ENCODE results near the gene FTCD. TPM values are rescaled to one million over a fixed set of nuclear protein-coding genes. Genes with fewer than 3 reads are reported as not detected.

The FTCD gene
- total and polyA plus RNA-seq, 2 donors (not counting 3 experiments of a cell fraction or from before 2014, with no cell fraction given): 0.06 to 1.2 TPM

DNA sequence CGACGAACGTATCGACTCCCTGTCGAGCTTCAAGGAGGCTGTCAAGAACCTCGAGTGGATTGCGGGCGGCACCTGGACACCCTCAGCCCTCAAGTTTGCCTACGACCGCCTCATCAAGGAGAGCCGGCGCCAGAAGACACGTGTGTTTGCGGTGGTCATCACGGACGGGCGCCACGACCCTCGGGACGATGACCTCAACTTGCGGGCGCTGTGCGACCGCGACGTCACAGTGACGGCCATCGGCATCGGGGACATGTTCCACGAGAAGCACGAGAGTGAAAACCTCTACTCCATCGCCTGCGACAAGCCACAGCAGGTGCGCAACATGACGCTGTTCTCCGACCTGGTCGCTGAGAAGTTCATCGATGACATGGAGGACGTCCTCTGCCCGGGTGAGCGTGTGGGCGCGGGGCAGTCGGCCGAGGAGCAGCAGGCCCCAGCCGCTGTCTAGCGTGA lies 29.5 kb downstream of the FTCD start:
- dilution Hi-C loops (cut with MboI; ENCODE audit: extremely low pct_ligation_motif_present, low sequenced_read_pairs): no loop called here

More for the DNA sequence above, 29.5 kb downstream of the FTCD start:
- H3K9ac ChIP-seq (replicated peaks; ENCODE audit: extremely low read depth, insufficient read depth, low read length): no peak overlapping the region
- no peaks in the 10 kb centered on the region for H3K9me1 ChIP-seq (replicated peaks; ENCODE audit: control insufficient read depth, extremely low read depth, insufficient read depth, low read length)
- intact Hi-C loops (cut with micrococcal nuclease): no loop called here
- no TSS peak for BruUV-seq (replicated peaks)
- H3K79me2 ChIP-seq (ENCODE audit: control insufficient read depth, insufficient read depth, low read length): no peaks in the 10 kb centered on the region
- H3K4me2 ChIP-seq (ENCODE audit: insufficient read depth, low read length): no peak overlapping the region
- FAIRE-seq (no peak), DNase-seq (ENCODE audit: low read depth, low spot score) (no peak)
- ChIA-PET POLR2A (no interaction called here), CTCF (no interaction called here)
- no peaks in the 10 kb centered on the region for H3K27me3 ChIP-seq (ENCODE audit: control insufficient read depth in 2 of 2, insufficient read depth in 2 of 2, low read length in 2 of 2)
- H3K36me3 ChIP-seq (ENCODE audit: control insufficient read depth in 2 of 2, extremely low read depth in 1 of 2, insufficient read depth in 2 of 2, low read length in 2 of 2): no peaks in the 10 kb centered on the region
- H3K4me1 ChIP-seq (ENCODE audit: control insufficient read depth, extremely low read depth, insufficient read depth, low read length): no peaks in the 10 kb centered on the region
- H2AFZ ChIP-seq (ENCODE audit: low read depth, low read length): no peak overlapping the region
- H3K27ac ChIP-seq (ENCODE audit: insufficient read depth, low read depth, low read length): no peak overlapping the region
- H4K20me1 ChIP-seq (replicated peaks; ENCODE audit: control insufficient read depth, extremely low read depth, insufficient read depth, low read length): no peaks in the 10 kb centered on the region
- no peak overlapping the region for H3K4me3 ChIP-seq (replicated peaks in 1 of 3; ENCODE audit: insufficient read depth in 1 of 3, low read depth in 1 of 3, low read length in 3 of 3)
- no peaks in the 10 kb centered on the region for H3K9me3 ChIP-seq (replicated peaks; ENCODE audit: control insufficient read depth, insufficient read depth, low read length)
- TF ChIP-seq FOS (IDR thresholded peaks at IDR 0.05; ENCODE audit: borderline replicate concordance, insufficient read depth, low read length): no peak
- TF ChIP-seq, protein P1, sequence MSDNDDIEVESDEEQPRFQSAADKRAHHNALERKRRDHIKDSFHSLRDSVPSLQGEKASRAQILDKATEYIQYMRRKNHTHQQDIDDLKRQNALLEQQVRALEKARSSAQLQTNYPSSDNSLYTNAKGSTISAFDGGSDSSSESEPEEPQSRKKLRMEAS (IDR thresholded peaks at IDR 0.05; ENCODE audit: insufficient read depth, insufficient read length): no peak
- no peak for TF ChIP-seq MYC (IDR thresholded peaks at IDR 0.05; ENCODE audit: low read depth, low read length)
- no peak for TF ChIP-seq EZH2 (IDR thresholded peaks at IDR 0.05; ENCODE audit: borderline replicate concordance, low read depth, low read length, severe bottlenecking)
- no peak for TF ChIP-seq GATA2 (IDR thresholded peaks at IDR 0.05; ENCODE audit: insufficient read depth, insufficient read length, low read depth, low read length)
- TF ChIP-seq POLR2AphosphoS5 (IDR thresholded peaks at IDR 0.05; ENCODE audit: insufficient read depth, low read depth, low read length): no peak
- TF ChIP-seq, protein P2, sequence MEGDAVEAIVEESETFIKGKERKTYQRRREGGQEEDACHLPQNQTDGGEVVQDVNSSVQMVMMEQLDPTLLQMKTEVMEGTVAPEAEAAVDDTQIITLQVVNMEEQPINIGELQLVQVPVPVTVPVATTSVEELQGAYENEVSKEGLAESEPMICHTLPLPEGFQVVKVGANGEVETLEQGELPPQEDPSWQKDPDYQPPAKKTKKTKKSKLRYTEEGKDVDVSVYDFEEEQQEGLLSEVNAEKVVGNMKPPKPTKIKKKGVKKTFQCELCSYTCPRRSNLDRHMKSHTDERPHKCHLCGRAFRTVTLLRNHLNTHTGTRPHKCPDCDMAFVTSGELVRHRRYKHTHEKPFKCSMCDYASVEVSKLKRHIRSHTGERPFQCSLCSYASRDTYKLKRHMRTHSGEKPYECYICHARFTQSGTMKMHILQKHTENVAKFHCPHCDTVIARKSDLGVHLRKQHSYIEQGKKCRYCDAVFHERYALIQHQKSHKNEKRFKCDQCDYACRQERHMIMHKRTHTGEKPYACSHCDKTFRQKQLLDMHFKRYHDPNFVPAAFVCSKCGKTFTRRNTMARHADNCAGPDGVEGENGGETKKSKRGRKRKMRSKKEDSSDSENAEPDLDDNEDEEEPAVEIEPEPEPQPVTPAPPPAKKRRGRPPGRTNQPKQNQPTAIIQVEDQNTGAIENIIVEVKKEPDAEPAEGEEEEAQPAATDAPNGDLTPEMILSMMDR (IDR thresholded peaks at IDR 0.05; ENCODE audit: extremely low read depth in 1 of 2, insufficient read depth in 1 of 2, low read depth in 1 of 2, low read length in 2 of 2): no peak
- no peak for TF ChIP-seq POLR2A (IDR thresholded peaks at IDR 0.05; ENCODE audit: low read depth, low read length)
- TF ChIP-seq JUN (IDR thresholded peaks at IDR 0.05; ENCODE audit: borderline replicate concordance, insufficient read depth, insufficient read length, low read depth): no peak

All from endothelial cell of umbilical vein (primary cell).